Endothelial cell (in vitro differentiated cells): ENCODE data around the gene TMPRSS2. TPM values are rescaled to one million over a fixed set of nuclear protein-coding genes. Genes with fewer than 3 reads are reported as not detected.

Experiments used
- DNase-seq: peaks from one replicate; pipeline ENCODE4 v3.0.0; 2021; ENCODE audit warnings: low spot score
- H3K27ac Mint-ChIP-seq: one replicate; pipeline ENCODE4 v1.8.0; 2021; ENCODE audit warnings: mixed read lengths, inconsistent platforms; ENCODE audit not compliant: unreplicated experiment
- H3K27me3 Mint-ChIP-seq: one replicate; pipeline ENCODE4 v1.8.0; 2021; ENCODE audit warnings: mild to moderate bottlenecking, moderate library complexity, mixed read lengths, inconsistent platforms; ENCODE audit not compliant: unreplicated experiment
- H3K36me3 Mint-ChIP-seq: one replicate; pipeline ENCODE4 v1.8.0; 2021; ENCODE audit warnings: mild to moderate bottlenecking, low read depth, mixed read lengths, inconsistent platforms; ENCODE audit not compliant: unreplicated experiment
- H3K4me1 Mint-ChIP-seq: one replicate; pipeline ENCODE4 v1.8.0; 2021; ENCODE audit warnings: mild to moderate bottlenecking, mixed read lengths, inconsistent platforms; ENCODE audit not compliant: unreplicated experiment
- H3K4me3 Mint-ChIP-seq: one replicate; pipeline ENCODE4 v1.8.0; 2021; ENCODE audit warnings: mild to moderate bottlenecking, mixed read lengths, inconsistent platforms; ENCODE audit not compliant: unreplicated experiment
- H3K9me3 Mint-ChIP-seq: one replicate; pipeline ENCODE4 v1.8.0; 2021; ENCODE audit warnings: mixed read lengths, inconsistent platforms; ENCODE audit not compliant: unreplicated experiment
- total RNA-seq: library from RNA; stranded (reverse); fragmentation: NEBNext Ultra II Directional; extraction: Animal tissue kit (Norgen Biotek cat#: 25700); gene quantifications from one replicate; pipeline ENCODE4 v1.2.1, GENCODE V29; 2021; ENCODE audit not compliant: unreplicated experiment
- TF ChIP-seq, protein P1 (sequence below): fragments of 200-600 bp; sonication (generic); IDR thresholded peaks from one replicate; pipeline ENCODE4 v1.5.0; 2021; ENCODE audit warnings: antibody characterized with exemption; ENCODE audit not compliant: unreplicated experiment

TMPRSS2 gene
- total RNA-seq, 1 donor from 2014 or later: 46.3 TPM

- H3K4me1 Mint-ChIP-seq: peaks cover 40% of the 10 kb centered on the region
- TF ChIP-seq, protein P1, sequence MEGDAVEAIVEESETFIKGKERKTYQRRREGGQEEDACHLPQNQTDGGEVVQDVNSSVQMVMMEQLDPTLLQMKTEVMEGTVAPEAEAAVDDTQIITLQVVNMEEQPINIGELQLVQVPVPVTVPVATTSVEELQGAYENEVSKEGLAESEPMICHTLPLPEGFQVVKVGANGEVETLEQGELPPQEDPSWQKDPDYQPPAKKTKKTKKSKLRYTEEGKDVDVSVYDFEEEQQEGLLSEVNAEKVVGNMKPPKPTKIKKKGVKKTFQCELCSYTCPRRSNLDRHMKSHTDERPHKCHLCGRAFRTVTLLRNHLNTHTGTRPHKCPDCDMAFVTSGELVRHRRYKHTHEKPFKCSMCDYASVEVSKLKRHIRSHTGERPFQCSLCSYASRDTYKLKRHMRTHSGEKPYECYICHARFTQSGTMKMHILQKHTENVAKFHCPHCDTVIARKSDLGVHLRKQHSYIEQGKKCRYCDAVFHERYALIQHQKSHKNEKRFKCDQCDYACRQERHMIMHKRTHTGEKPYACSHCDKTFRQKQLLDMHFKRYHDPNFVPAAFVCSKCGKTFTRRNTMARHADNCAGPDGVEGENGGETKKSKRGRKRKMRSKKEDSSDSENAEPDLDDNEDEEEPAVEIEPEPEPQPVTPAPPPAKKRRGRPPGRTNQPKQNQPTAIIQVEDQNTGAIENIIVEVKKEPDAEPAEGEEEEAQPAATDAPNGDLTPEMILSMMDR: no peak
- H3K27ac Mint-ChIP-seq: no peak overlapping the region
Observed at GRCh38 chr21:41500931-41501381, 7.0 kb downstream of the TMPRSS2 start.

GRCh38 chr21:41500363-41500762 is 7.6 kb downstream of the TMPRSS2 start:
- H3K9me3 Mint-ChIP-seq: no peaks in the 10 kb centered on the region
- no peak overlapping the region for H3K4me3 Mint-ChIP-seq
- H3K27me3 Mint-ChIP-seq: peaks cover under 1% of the 10 kb centered on the region
- TF ChIP-seq, protein P1: no peak
- peaks cover 36% of the 10 kb centered on the region for H3K4me1 Mint-ChIP-seq
- H3K27ac Mint-ChIP-seq: no peak overlapping the region
- DNase-seq: no peak
- H3K36me3 Mint-ChIP-seq: no peaks in the 10 kb centered on the region

More at GRCh38 chr21:41500931-41501381, 7.0 kb downstream of the TMPRSS2 start:
- Mint-ChIP-seq H3K4me3 (no peak overlapping the region), H3K9me3 (no peaks in the 10 kb centered on the region), H3K36me3 (no peaks in the 10 kb centered on the region), H3K27me3 (peaks cover 2% of the 10 kb centered on the region)
- DNase-seq: no peak

- TF ChIP-seq, protein P1: no peak
- Mint-ChIP-seq H3K36me3 (no peaks in the 10 kb centered on the region), H3K4me3 (no peak overlapping the region), H3K9me3 (no peaks in the 10 kb centered on the region), H3K27me3 (no peaks in the 10 kb centered on the region), H3K4me1 (peaks cover 32% of the 10 kb centered on the region), H3K27ac (no peak overlapping the region)
- no peak for DNase-seq
Observed at GRCh38 chr21:41499920-41500319, 8.0 kb downstream of the TMPRSS2 start.

- DNase-seq: no peak
- Mint-ChIP-seq H3K9me3 (no peaks in the 10 kb centered on the region), H3K4me1 (peaks cover 21% of the 10 kb centered on the region), H3K27ac (no peak overlapping the region), H3K27me3 (no peaks in the 10 kb centered on the region), H3K36me3 (peaks cover 13% of the 10 kb centered on the region), H3K4me3 (no peak overlapping the region)
- TF ChIP-seq, protein P1: no peak
Observed at GRCh38 chr21:41497788-41498187, 10.2 kb downstream of the TMPRSS2 start.

DNA sequence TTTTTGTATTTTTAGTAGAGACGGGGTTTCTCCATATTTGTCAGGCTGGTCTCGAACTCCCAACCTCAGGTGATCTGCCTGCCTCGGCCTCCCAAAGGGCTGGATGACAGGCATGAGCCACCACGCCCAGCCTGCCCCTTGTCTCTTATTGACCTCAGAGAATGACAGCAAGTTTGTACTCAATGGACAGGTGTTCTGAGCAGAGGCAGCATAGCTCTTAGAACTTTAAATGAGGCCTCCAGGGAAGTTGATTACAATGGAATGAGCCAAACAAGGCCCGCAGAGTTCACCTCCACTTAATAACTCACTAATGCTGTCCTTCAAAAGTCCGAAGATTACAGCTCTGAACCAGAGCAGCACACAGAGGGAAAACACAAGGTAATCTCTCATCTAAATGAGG is 10.9 kb downstream of the TMPRSS2 start:
- TF ChIP-seq, protein P1: no peak
- H3K4me1 Mint-ChIP-seq: peaks cover 15% of the 10 kb centered on the region
- H3K36me3 Mint-ChIP-seq: peaks cover 16% of the 10 kb centered on the region
- DNase-seq: no peak
- no peak overlapping the region for H3K27ac Mint-ChIP-seq
- H3K4me3 Mint-ChIP-seq: no peak overlapping the region
- H3K27me3 Mint-ChIP-seq: no peaks in the 10 kb centered on the region
- H3K9me3 Mint-ChIP-seq: no peaks in the 10 kb centered on the region
